GM12878 (cell line): Measurements from ENCODE around the gene DNAJC7. TPM values are rescaled to one million over a fixed set of nuclear protein-coding genes. Genes with fewer than 3 reads are reported as not detected.

Experiments used
- ATAC-seq: fragments of 200-7000 bp; cut with Tn5 transposase; 3 replicates; pipeline ENCODE4 v1.9.1; 2020; ENCODE audit warnings: mild to moderate bottlenecking, moderate library complexity
- BruUV-seq: library from RNA; stranded (reverse); fragments of 400-500 nt; replicated peaks from 2 replicates; lab custom pipeline; 2021; lab: Mats Ljungman, UMichigan
- CTCF ChIA-PET: fragments of 300-600 bp; sonication (Branson Sonifier 250); formaldehyde crosslinking; extraction: SDS; loops from one replicate; lab custom pipeline; 2021; ENCODE audit warnings: inconsistent platforms; lab: Yijun Ruan, JAX
- POLR2A ChIA-PET: fragments of 350-600 bp; formaldehyde crosslinking; extraction: SDS; loops from one replicate; lab custom pipeline; 2021; ENCODE audit warnings: inconsistent platforms; lab: Charles Lee
- RAD21 ChIA-PET: fragments of 300-600 bp; sonication (Branson Sonifier 250); formaldehyde crosslinking; loops from one replicate; lab custom pipeline; 2023; ENCODE audit warnings: antibody characterized with exemption; ENCODE audit not compliant: unreplicated experiment; lab: Charles Lee
- SMC1A ChIA-PET: fragments of 300-600 bp; sonication (Branson Sonifier 250); formaldehyde crosslinking; loops from one replicate; lab custom pipeline; 2023; ENCODE audit not compliant: unreplicated experiment, uncharacterized antibody; lab: Charles Lee
- DNase-seq: peaks from one replicate; pipeline ENCODE4 v3.0.0-alpha.2; 2011; ENCODE audit warnings: low read depth, low spot score
- FAIRE-seq: peaks from 3 replicates; lab custom pipeline; 2011; peaks lifted over from hg19 to GRCh38; lab: Jason Lieb, UNC
- H2AFZ ChIP-seq: 2 replicates; pipeline ENCODE4 v1.6.0; 2011; ENCODE audit warnings: low read depth, low read length, control low read depth; ENCODE audit not compliant: control insufficient read depth
- H3K27ac ChIP-seq: 2 replicates; pipeline ENCODE4 v1.5.1; 2011; ENCODE audit warnings: control low read depth; ENCODE audit not compliant: control insufficient read depth, insufficient read depth
- H3K27me3 ChIP-seq, 2 experiments: replicated peaks in 1 of 2; 2 replicates each; pipeline versions ENCODE4 v1.6.0 to v1.6.1; 2011; ENCODE audit warnings: low read length in 1 of 2; ENCODE audit not compliant: control insufficient read depth in 2 of 2, insufficient read depth in 2 of 2
- H3K36me3 ChIP-seq, 2 experiments: 2 replicates each; pipeline ENCODE4 v1.5.1; 2011; ENCODE audit warnings: low read length in 1 of 2; ENCODE audit not compliant: control insufficient read depth in 2 of 2, insufficient read depth in 2 of 2
- H3K4me1 ChIP-seq: 2 replicates; pipeline ENCODE4 v1.6.1; 2011; ENCODE audit warnings: mild to moderate bottlenecking, low read length, moderate library complexity, mixed read lengths; ENCODE audit not compliant: control insufficient read depth, insufficient read depth
- H3K4me2 ChIP-seq: 2 replicates; pipeline ENCODE4 v1.6.0; 2011; ENCODE audit warnings: control low read depth; ENCODE audit not compliant: control insufficient read depth, insufficient read depth
- H3K4me3 ChIP-seq: fragments of 200-600 bp; sonication (generic); 2 replicates; pipeline ENCODE4 v1.5.1; 2016
- H3K79me2 ChIP-seq: 2 replicates; pipeline ENCODE4 v1.6.0; 2011; ENCODE audit warnings: low read length; ENCODE audit not compliant: control insufficient read depth, insufficient read depth
- H3K9ac ChIP-seq: 2 replicates; pipeline ENCODE4 v1.8.0; 2011; ENCODE audit warnings: low read length, control low read depth, mixed read lengths; ENCODE audit not compliant: control insufficient read depth, insufficient read depth
- H3K9me3 ChIP-seq: replicated peaks from 3 replicates; pipeline ENCODE4 v1.5.1; 2011; ENCODE audit warnings: mild to moderate bottlenecking, low read length; ENCODE audit not compliant: control insufficient read depth, insufficient read depth
- H4K20me1 ChIP-seq: 2 replicates; pipeline ENCODE4 v1.6.0; 2011; ENCODE audit not compliant: control insufficient read depth, insufficient read depth
- CEBPZ ChIP-seq: fragments of 150-350 bp; IDR thresholded peaks from 2 replicates; pipeline ENCODE4 v1.6.1; 2016; ENCODE audit warnings: low read depth, low read length
- CHD4 ChIP-seq: fragments of 200-600 bp; sonication (generic); IDR thresholded peaks from 2 replicates; pipeline ENCODE4 v1.6.1; 2016; ENCODE audit warnings: mild to moderate bottlenecking
- E2F4 ChIP-seq: IDR thresholded peaks from 2 replicates; pipeline ENCODE4 v1.6.1; 2012; ENCODE audit warnings: low read depth, low read length, improper control_type of control experiment
- IRF3 ChIP-seq: fragments of 450-650 bp; IDR thresholded peaks from 2 replicates; pipeline ENCODE4 v1.6.1; 2014; ENCODE audit warnings: mild to moderate bottlenecking
- NBN ChIP-seq: fragments of 450-650 bp; IDR thresholded peaks from 2 replicates; pipeline ENCODE4 v1.6.1; 2016
- PAX5 ChIP-seq: IDR thresholded peaks from 2 replicates; pipeline ENCODE4 v1.6.1; 2011; ENCODE audit warnings: low read depth, low read length, borderline replicate concordance
- RAD21 ChIP-seq: IDR thresholded peaks from 2 replicates; pipeline ENCODE4 v1.6.1; 2011; ENCODE audit warnings: mild to moderate bottlenecking, low read depth, low read length, moderate library complexity; ENCODE audit not compliant: insufficient read depth
- RELA ChIP-seq: fragments of 450-650 bp; IDR thresholded peaks from 2 replicates; pipeline ENCODE4 v1.8.0; 2014; ENCODE audit warnings: borderline replicate concordance; ENCODE audit not compliant: partially characterized antibody
- RUNX3 ChIP-seq: IDR thresholded peaks from 2 replicates; pipeline ENCODE4 v1.6.1; 2012; ENCODE audit warnings: low read length, inconsistent platforms
- SMARCA5 ChIP-seq: fragments of 450-650 bp; IDR thresholded peaks from 2 replicates; pipeline ENCODE4 v1.6.1; 2017; ENCODE audit warnings: mild to moderate bottlenecking
- SRF ChIP-seq, 2 experiments: IDR thresholded peaks; 2 replicates each; pipeline ENCODE4 v1.6.1; 2011; ENCODE audit warnings: low read depth in 2 of 2, low read length in 2 of 2, mild to moderate bottlenecking in 1 of 2, moderate library complexity in 1 of 2
- TCF12 ChIP-seq: IDR thresholded peaks from 2 replicates; pipeline ENCODE4 v1.6.1; 2011; ENCODE audit warnings: low read depth, mild to moderate bottlenecking, low read length
- TCF3 ChIP-seq: IDR thresholded peaks from 2 replicates; pipeline ENCODE4 v1.6.1; 2012; ENCODE audit warnings: low read depth, mild to moderate bottlenecking, low read length, borderline replicate concordance; ENCODE audit not compliant: insufficient read depth
- TCF7 ChIP-seq: IDR thresholded peaks from 2 replicates; pipeline ENCODE4 v1.6.1; 2014; ENCODE audit warnings: antibody characterized with exemption, borderline replicate concordance
- YY1 ChIP-seq: IDR thresholded peaks from 2 replicates; pipeline ENCODE4 v1.6.1; 2011; ENCODE audit warnings: low read depth, mild to moderate bottlenecking, low read length
- ZNF217 ChIP-seq: fragments of 450-650 bp; IDR thresholded peaks from 2 replicates; pipeline ENCODE4 v1.6.1; 2017; ENCODE audit warnings: antibody characterized with exemption, mild to moderate bottlenecking
- whole genome bisulfite sequencing: methylation state at CpG from one replicate; pipeline ENCODE4 v1.1.6; 2016; ENCODE audit warnings: low lambda C conversion rate; ENCODE audit not compliant: insufficient replicate concordance, insufficient coverage; ENCODE audit errors: missing lambda C conversion rate; 5-methylcytosine and 5-hydroxymethylcytosine counted together
- in situ Hi-C: fragments of 300-500 bp; cut with MboI; formaldehyde crosslinking; loops from 9 replicates; pipeline ENCODE4 v1.14.3; 2018; ENCODE audit warnings: mixed read lengths
- intact Hi-C: fragments of 100-400 bp; cut with micrococcal nuclease; formaldehyde crosslinking; loops from one replicate; pipeline ENCODE4 v1.14.2; 2022; ENCODE audit not compliant: unreplicated experiment
- polyA plus RNA-seq, 11 experiments: library from polyadenylated mRNA; depleted of rRNA in 4 of 11; unstranded in 6 of 11; stranded (reverse) in 5 of 11; fragments of >200 nt; fragmentation: Nextera tagmentation in 4 of 11; fragmentation: Illumina TruSeq in 1 of 11; extraction: Ambion mirVana in 4 of 11; extraction: Trizol in 1 of 11; gene quantifications; 1 replicate in 1 of 11; 2 replicates in 10 of 11; pipeline versions ENCODE4 v1.2.1 to v1.2.3, GENCODE V29; 2011 to 2016; ENCODE audit warnings: inconsistent platforms in 2 of 11, missing spikeins in 2 of 11, low read depth in 1 of 11
- total RNA-seq, 4 experiments: library from RNA; depleted of rRNA in 3 of 4; stranded (reverse); fragments of >200 nt in 3 of 4; fragmentation: Illumina TruSeq in 1 of 4; extraction: Trizol in 1 of 4; gene quantifications; 2 replicates each; pipeline versions ENCODE4 v1.2.1 to v1.2.3, GENCODE V29; 2013 to 2021
- TF ChIP-seq, protein P1 (sequence below): IDR thresholded peaks from 2 replicates; pipeline ENCODE4 v1.6.1; 2011; ENCODE audit warnings: low read depth, mild to moderate bottlenecking, low read length, moderate library complexity, borderline replicate concordance; ENCODE audit errors: extremely low read depth

The DNAJC7 gene
- total and polyA plus RNA-seq, 10 of the 15 experiments (the other 5 are each of a cell fraction or from before 2014, with no cell fraction given): 60.1 to 173 (median 94.9) TPM

DNA sequence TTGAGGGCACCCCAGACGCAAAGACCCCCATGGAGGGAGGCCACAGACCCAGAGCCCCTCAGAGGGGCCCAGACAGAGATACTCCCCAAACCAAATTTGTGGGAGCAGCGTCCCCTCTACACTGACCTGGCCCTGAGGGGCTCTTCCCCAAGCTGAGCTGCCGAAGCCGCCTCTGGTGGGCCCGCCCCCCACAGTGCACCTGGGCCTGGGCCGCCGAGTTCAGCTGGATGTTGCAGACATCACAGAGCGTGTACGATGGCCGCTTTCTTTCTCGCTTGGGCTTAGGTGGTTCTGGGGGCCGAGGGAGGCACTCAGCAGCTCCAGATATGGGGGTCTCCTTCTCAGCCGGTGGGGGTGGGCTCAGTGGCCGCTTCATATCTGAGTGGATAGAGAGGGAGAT is 45.4 kb upstream of the DNAJC7 start:
- FAIRE-seq (no peak), DNase-seq (no peak), ATAC-seq (no peak)
- peaks cover 11% of the 10 kb centered on the region for H3K4me1 ChIP-seq
- ChIA-PET SMC1A (interaction anchor here (1.3 kb wide), 1 partner anchor 37 kb away, joined by 3 read pairs; no protein-coding TSS in a partner anchor), POLR2A (no interaction called here), CTCF (interaction anchor here (1.3 to 3.4 kb wide), 3 partner anchors 36 to 100 kb away, joined by 3 to 16 read pairs (median 5); no protein-coding TSS in a partner anchor), RAD21 (interaction anchor here (1.0 kb wide), 1 partner anchor 49 kb away, joined by 3 read pairs; no protein-coding TSS in a partner anchor)
- H3K36me3 ChIP-seq: no peaks in the 10 kb centered on the region
- H4K20me1 ChIP-seq: no peaks in the 10 kb centered on the region
- H3K27ac ChIP-seq: no peak overlapping the region
- H3K27me3 ChIP-seq: no peaks in the 10 kb centered on the region
- no TSS peak for BruUV-seq
- TF ChIP-seq TCF3 (no peak), TCF12 (no peak), CEBPZ (no peak), RELA (no peak), SRF (IDR thresholded peaks at IDR 0.05; ENCODE audit: low read depth in 2 of 2, low read length in 2 of 2) (no peak), ZNF217 (no peak), RAD21 (no peak), CHD4 (no peak), SMARCA5 (no peak), NBN (no peak), TCF7 (no peak), YY1 (no peak), E2F4 (no peak), PAX5 (no peak), RUNX3 (no peak), IRF3 (no peak)
- TF ChIP-seq, protein P1, sequence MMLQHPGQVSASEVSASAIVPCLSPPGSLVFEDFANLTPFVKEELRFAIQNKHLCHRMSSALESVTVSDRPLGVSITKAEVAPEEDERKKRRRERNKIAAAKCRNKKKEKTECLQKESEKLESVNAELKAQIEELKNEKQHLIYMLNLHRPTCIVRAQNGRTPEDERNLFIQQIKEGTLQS: no peak
- H3K9me3 ChIP-seq: no peaks in the 10 kb centered on the region
- no peaks in the 10 kb centered on the region for H3K79me2 ChIP-seq
- no peak overlapping the region for H3K9ac ChIP-seq
- H2AFZ ChIP-seq: no peak overlapping the region
- H3K4me3 ChIP-seq: no peak overlapping the region
- WGBS: 77% methylated on average over 14 of the region's 14 CpGs
- in situ Hi-C loops: no loop called here
- H3K4me2 ChIP-seq: no peak overlapping the region
- intact Hi-C loops: loop anchor here (5.0 kb wide), 1 partner anchor 35 kb away; no protein-coding TSS in a partner anchor
